Frontal cortex (tissue), 4 donors: ENCODE measurements around the gene TPP2. TPM values are rescaled to one million over a fixed set of nuclear protein-coding genes. Genes with fewer than 3 reads are reported as not detected.

Experiments used
- DNase-seq, 2 donors: peaks; one replicate each; pipeline ENCODE4 v3.0.0; 2012; ENCODE audit warnings: low spot score in 2 of 2
- FAIRE-seq: peaks from 2 replicates; lab custom pipeline; 2012; peaks lifted over from hg19 to GRCh38; lab: Jason Lieb, UNC
- total RNA-seq: library from RNA; depleted of rRNA; stranded (reverse); fragments of >200 nt; gene quantifications from one replicate; pipeline ENCODE4 v1.2.3, GENCODE V29; 2014
- donor health status: control.
- donor health status: control.
- donor health status: control.

The TPP2 gene
- total RNA-seq, 1 donor from 2014 or later = 57.5 TPM

GRCh38 chr13:102708211-102708610 is 111.4 kb downstream of the TPP2 start:
- DNase-seq = no peak
- no peak for FAIRE-seq

- DNase-seq = no peak
- FAIRE-seq = no peak
Measured at GRCh38 chr13:102708991-102709390, 112.2 kb downstream of the TPP2 start.

- DNase-seq (no peak), FAIRE-seq (no peak)
Measured at GRCh38 chr13:102709536-102709935, 112.8 kb downstream of the TPP2 start.

GRCh38 chr13:102710261-102710679 is 113.5 kb downstream of the TPP2 start:
- no peak for FAIRE-seq
- no peak for DNase-seq

GRCh38 chr13:102715447-102715846 is 118.7 kb downstream of the TPP2 start:
- DNase-seq = no peak
- no peak for FAIRE-seq

- FAIRE-seq (no peak), DNase-seq (no peak)
Measured at GRCh38 chr13:102718746-102719145, 122.0 kb downstream of the TPP2 start.

- DNase-seq = peak in 1 of 2 donors; percentile 15
- no peak for FAIRE-seq
Measured at GRCh38 chr13:102721800-102722231, 125.0 kb downstream of the TPP2 start.

GRCh38 chr13:102724923-102725322 is 128.1 kb downstream of the TPP2 start:
- no peak for DNase-seq
- no peak for FAIRE-seq

- FAIRE-seq (no peak), DNase-seq (no peak)
Measured at GRCh38 chr13:102726430-102726829, 129.6 kb downstream of the TPP2 start.

Other genes with a start within 250 kb of the TPP2 start
- 85.2 TPM for gene FGF14, start 194.9 kb upstream of the TPP2 start, total RNA-seq
- 0.41 TPM for gene METTL21C, start 98.1 kb downstream of the TPP2 start, total RNA-seq
- gene TEX30, start 176.8 kb downstream of the TPP2 start, total RNA-seq = 9.4 TPM
- gene POGLUT2, start 202.0 kb downstream of the TPP2 start, total RNA-seq = 9.8 TPM
- 43.2 TPM for gene BIVM, start 202.1 kb downstream of the TPP2 start, total RNA-seq
- gene ERCC5, start 249.0 kb downstream of the TPP2 start, total RNA-seq = 55.8 TPM